ENCODE results near the gene L2HGDH. TPM values are rescaled to one million over a fixed set of nuclear protein-coding genes. Genes with fewer than 3 reads are reported as not detected.
"Not testable (repeated sequence)": the region's sequence is repeated elsewhere in the genome, so short reads cannot be mapped to it uniquely, and the experiment has no call there.

The L2HGDH gene
- total RNA-seq, 1 experiment from 2014 or later = 22.6 TPM

- Mint-ChIP-seq H3K9me3 (no peaks in the 10 kb centered on the region), H3K4me1 (peaks cover 12 to 13% of the 10 kb centered on the region in 2 experiments; a peak in 3 of 4 replicates), H3K4me3 (no peak overlapping the region), H3K27ac (no peak overlapping the region), H3K36me3 (ENCODE audit: insufficient read depth in 1 of 3, low read depth in 3 of 3) (no peaks in the 10 kb centered on the region), H3K27me3 (ENCODE audit: low read depth) (no peaks in the 10 kb centered on the region)
- no peak for DNase-seq
- Histone ChIP-seq H2BK12ac (ENCODE audit: insufficient read length, low read depth, low read length) (no peak overlapping the region), H2BK120ac (ENCODE audit: low read depth, low read length, poor library complexity, severe bottlenecking) (no peak overlapping the region), H3K14ac (ENCODE audit: insufficient read depth, low read length) (no peak overlapping the region), H3K9ac (ENCODE audit: extremely low read depth, insufficient read length, low read length) (no peak overlapping the region), H4K20me1 (ENCODE audit: control insufficient read depth, insufficient read depth, insufficient read length) (no peaks in the 10 kb centered on the region), H2AFZ (ENCODE audit: low read length) (no peak overlapping the region), H3K9me3 (ENCODE audit: control insufficient read depth, low read depth, low read length) (no peaks in the 10 kb centered on the region), H3K27me3 (ENCODE audit: insufficient read depth, low read length) (no peaks in the 10 kb centered on the region), H3K23me2 (ENCODE audit: insufficient read length, low read depth, low read length, poor library complexity, severe bottlenecking) (no peaks in the 10 kb centered on the region), H3T11ph (ENCODE audit: low read length) (no peak overlapping the region), H4K91ac (ENCODE audit: insufficient read length, low read depth, low read length) (no peak overlapping the region), H3K4me1 (ENCODE audit: insufficient read depth, low read length) (no peaks in the 10 kb centered on the region), H2AK5ac (ENCODE audit: insufficient read length, low read length) (no peak overlapping the region), H2BK15ac (ENCODE audit: low read depth, low read length) (no peak overlapping the region), H3K23ac (ENCODE audit: insufficient read length, low read depth, low read length) (no peak overlapping the region), H3K79me1 (ENCODE audit: insufficient read depth, low read depth, low read length, poor library complexity, severe bottlenecking) (no peaks in the 10 kb centered on the region), H3K27ac (ENCODE audit: insufficient read length, low read depth, low read length) (no peak overlapping the region), H3K4ac (ENCODE audit: low read depth, low read length) (no peak overlapping the region), H3K56ac (ENCODE audit: insufficient read length, low read depth, low read length) (no peak overlapping the region), H4K5ac (ENCODE audit: insufficient read length, low read depth, low read length) (no peak overlapping the region), H3K79me2 (ENCODE audit: insufficient read depth, low read length) (no peaks in the 10 kb centered on the region), H2BK20ac (ENCODE audit: low read depth, low read length, poor library complexity, severe bottlenecking) (no peak overlapping the region), H3K18ac (ENCODE audit: insufficient read length, low read depth, low read length) (no peak overlapping the region), H3K4me2 (ENCODE audit: insufficient read depth, insufficient read length, low read length) (no peak overlapping the region), H4K8ac (replicated peaks; ENCODE audit: insufficient read length, low read depth, low read length) (no peak overlapping the region), H2BK5ac (ENCODE audit: insufficient read length, low read length) (no peak overlapping the region)
- TF ChIP-seq, protein P1, sequence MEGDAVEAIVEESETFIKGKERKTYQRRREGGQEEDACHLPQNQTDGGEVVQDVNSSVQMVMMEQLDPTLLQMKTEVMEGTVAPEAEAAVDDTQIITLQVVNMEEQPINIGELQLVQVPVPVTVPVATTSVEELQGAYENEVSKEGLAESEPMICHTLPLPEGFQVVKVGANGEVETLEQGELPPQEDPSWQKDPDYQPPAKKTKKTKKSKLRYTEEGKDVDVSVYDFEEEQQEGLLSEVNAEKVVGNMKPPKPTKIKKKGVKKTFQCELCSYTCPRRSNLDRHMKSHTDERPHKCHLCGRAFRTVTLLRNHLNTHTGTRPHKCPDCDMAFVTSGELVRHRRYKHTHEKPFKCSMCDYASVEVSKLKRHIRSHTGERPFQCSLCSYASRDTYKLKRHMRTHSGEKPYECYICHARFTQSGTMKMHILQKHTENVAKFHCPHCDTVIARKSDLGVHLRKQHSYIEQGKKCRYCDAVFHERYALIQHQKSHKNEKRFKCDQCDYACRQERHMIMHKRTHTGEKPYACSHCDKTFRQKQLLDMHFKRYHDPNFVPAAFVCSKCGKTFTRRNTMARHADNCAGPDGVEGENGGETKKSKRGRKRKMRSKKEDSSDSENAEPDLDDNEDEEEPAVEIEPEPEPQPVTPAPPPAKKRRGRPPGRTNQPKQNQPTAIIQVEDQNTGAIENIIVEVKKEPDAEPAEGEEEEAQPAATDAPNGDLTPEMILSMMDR (conservative IDR thresholded peaks at IDR 0.05) = no peak
- WGBS (ENCODE audit: extremely low coverage, insufficient read length, low lambda C conversion rate) = no CpG with 5 or more reads among the region's 6 CpGs
Measured at GRCh38 chr14:50357124-50357523, 45.1 kb upstream of the L2HGDH start.

DNA sequence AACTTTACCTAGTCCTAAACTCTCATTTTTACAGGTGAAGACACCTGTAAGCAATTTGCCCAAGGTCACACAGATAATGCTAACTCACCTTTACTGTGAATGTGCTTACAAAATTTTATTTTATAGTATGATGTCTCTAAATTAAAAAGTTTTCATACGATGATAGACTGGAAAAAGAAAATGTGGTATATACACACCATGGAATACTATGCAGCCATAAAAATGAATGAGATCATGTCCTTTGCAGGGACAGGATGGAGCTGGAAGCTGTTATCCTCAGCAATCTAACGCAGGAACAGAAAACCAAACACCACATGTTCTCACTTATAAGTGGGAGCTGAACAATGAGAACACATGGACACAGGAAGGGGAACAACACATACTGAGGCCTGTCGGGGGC lies 44.3 kb upstream of the L2HGDH start:
- not testable (repeated sequence) for H3K4me1 ChIP-seq (ENCODE audit: insufficient read depth, low read length); H2BK120ac ChIP-seq (ENCODE audit: low read depth, low read length, poor library complexity, severe bottlenecking); H3K27me3 ChIP-seq (ENCODE audit: insufficient read depth, low read length); H3K27me3 Mint-ChIP-seq (ENCODE audit: low read depth); DNase-seq; H3K27ac ChIP-seq (ENCODE audit: insufficient read length, low read depth, low read length); H4K20me1 ChIP-seq (ENCODE audit: control insufficient read depth, insufficient read depth, insufficient read length); H2BK20ac ChIP-seq (ENCODE audit: low read depth, low read length, poor library complexity, severe bottlenecking); H3K23me2 ChIP-seq (ENCODE audit: insufficient read length, low read depth, low read length, poor library complexity, severe bottlenecking); H3K9me3 Mint-ChIP-seq; H3K36me3 Mint-ChIP-seq (ENCODE audit: insufficient read depth in 1 of 3, low read depth in 3 of 3); H3K9ac ChIP-seq (ENCODE audit: extremely low read depth, insufficient read length, low read length); H2AFZ ChIP-seq (ENCODE audit: low read length); H2AK5ac ChIP-seq (ENCODE audit: insufficient read length, low read length); H2BK15ac ChIP-seq (ENCODE audit: low read depth, low read length); H3K23ac ChIP-seq (ENCODE audit: insufficient read length, low read depth, low read length); H3K4me2 ChIP-seq (ENCODE audit: insufficient read depth, insufficient read length, low read length); H3K27ac Mint-ChIP-seq; H3K79me1 ChIP-seq (ENCODE audit: insufficient read depth, low read depth, low read length, poor library complexity, severe bottlenecking); H3K14ac ChIP-seq (ENCODE audit: insufficient read depth, low read length); H2BK12ac ChIP-seq (ENCODE audit: insufficient read length, low read depth, low read length); H2BK5ac ChIP-seq (ENCODE audit: insufficient read length, low read length); H3K18ac ChIP-seq (ENCODE audit: insufficient read length, low read depth, low read length); H3T11ph ChIP-seq (ENCODE audit: low read length); H3K4ac ChIP-seq (ENCODE audit: low read depth, low read length); H3K79me2 ChIP-seq (ENCODE audit: insufficient read depth, low read length); H3K4me3 Mint-ChIP-seq; H3K56ac ChIP-seq (ENCODE audit: insufficient read length, low read depth, low read length); H4K91ac ChIP-seq (ENCODE audit: insufficient read length, low read depth, low read length); H4K5ac ChIP-seq (ENCODE audit: insufficient read length, low read depth, low read length); H3K9me3 ChIP-seq (ENCODE audit: control insufficient read depth, low read depth, low read length); H4K8ac ChIP-seq (replicated peaks; ENCODE audit: insufficient read length, low read depth, low read length)
- WGBS (ENCODE audit: extremely low coverage, insufficient read length, low lambda C conversion rate) = no CpG with 5 or more reads among the region's 3 CpGs
- H3K4me1 Mint-ChIP-seq = peaks cover 12 to 13% of the 10 kb centered on the region in 2 experiments; a peak in 3 of 4 replicates

Data from H9 (cell line).